ENCODE results near the gene HP.

The HP gene

GRCh38 chr16:72043539-72043938, 10.8 kb upstream of the HP start:
- Histone ChIP-seq H3K9me3 (no peaks in the 10 kb centered on the region), H3K4me3 (ENCODE audit: low read depth in 1 of 2, low read length in 1 of 2) (no peak overlapping the region), H3K4me1 (ENCODE audit: control insufficient read depth in 1 of 2, insufficient read depth in 1 of 2, low read depth in 1 of 2, low read length in 1 of 2) (peaks cover 19% of the 10 kb centered on the region in 2 experiments), H3K36me3 (no peaks in the 10 kb centered on the region), H3K27me3 (no peaks in the 10 kb centered on the region), H3K27ac (no peak overlapping the region)
- TF ChIP-seq, protein P1, sequence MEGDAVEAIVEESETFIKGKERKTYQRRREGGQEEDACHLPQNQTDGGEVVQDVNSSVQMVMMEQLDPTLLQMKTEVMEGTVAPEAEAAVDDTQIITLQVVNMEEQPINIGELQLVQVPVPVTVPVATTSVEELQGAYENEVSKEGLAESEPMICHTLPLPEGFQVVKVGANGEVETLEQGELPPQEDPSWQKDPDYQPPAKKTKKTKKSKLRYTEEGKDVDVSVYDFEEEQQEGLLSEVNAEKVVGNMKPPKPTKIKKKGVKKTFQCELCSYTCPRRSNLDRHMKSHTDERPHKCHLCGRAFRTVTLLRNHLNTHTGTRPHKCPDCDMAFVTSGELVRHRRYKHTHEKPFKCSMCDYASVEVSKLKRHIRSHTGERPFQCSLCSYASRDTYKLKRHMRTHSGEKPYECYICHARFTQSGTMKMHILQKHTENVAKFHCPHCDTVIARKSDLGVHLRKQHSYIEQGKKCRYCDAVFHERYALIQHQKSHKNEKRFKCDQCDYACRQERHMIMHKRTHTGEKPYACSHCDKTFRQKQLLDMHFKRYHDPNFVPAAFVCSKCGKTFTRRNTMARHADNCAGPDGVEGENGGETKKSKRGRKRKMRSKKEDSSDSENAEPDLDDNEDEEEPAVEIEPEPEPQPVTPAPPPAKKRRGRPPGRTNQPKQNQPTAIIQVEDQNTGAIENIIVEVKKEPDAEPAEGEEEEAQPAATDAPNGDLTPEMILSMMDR (IDR thresholded peaks at IDR 0.05), result no peak

- no peak overlapping the region for H3K4me3 ChIP-seq (ENCODE audit: low read depth in 1 of 2, low read length in 1 of 2)
- TF ChIP-seq, protein P1 (IDR thresholded peaks at IDR 0.05), result no peak
- H3K27ac ChIP-seq, result no peak overlapping the region
- no peaks in the 10 kb centered on the region for H3K9me3 ChIP-seq
- H3K4me1 ChIP-seq (ENCODE audit: control insufficient read depth in 1 of 2, insufficient read depth in 1 of 2, low read depth in 1 of 2, low read length in 1 of 2), result peaks cover 25 to 26% of the 10 kb centered on the region in 2 experiments
- H3K36me3 ChIP-seq, result no peaks in the 10 kb centered on the region
- H3K27me3 ChIP-seq, result no peaks in the 10 kb centered on the region
Observed at GRCh38 chr16:72044296-72044695, 10.0 kb upstream of the HP start.

DNA sequence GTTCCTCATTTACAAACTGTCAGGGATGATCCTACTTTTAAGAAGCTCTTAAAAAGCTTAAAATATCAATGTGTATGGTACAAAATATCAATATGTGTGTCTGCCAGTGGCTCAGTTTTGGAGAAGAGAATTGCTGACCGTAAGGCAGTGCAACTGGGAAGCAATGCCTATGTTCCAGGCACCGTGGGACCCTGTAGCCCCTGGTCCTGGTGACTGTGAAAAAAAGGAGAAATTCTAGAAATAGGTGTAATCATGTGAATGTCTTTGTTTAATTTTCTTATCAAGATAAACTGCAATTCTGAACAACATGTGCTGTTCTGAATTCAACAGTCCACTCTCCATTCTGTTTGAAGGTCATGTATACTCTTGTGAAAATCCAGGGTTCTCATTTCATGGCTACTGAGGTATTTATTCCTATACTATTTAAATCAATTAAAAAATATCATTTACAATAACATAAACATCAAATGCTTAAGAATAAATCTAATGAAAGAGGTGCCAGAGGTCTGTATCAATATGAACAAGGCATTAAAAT, 9.4 kb upstream of the HP start:
- H3K9me3 ChIP-seq, result no peaks in the 10 kb centered on the region
- TF ChIP-seq, protein P1 (IDR thresholded peaks at IDR 0.05), result no peak
- peaks cover 30 to 31% of the 10 kb centered on the region in 2 experiments for H3K4me1 ChIP-seq (ENCODE audit: control insufficient read depth in 1 of 2, insufficient read depth in 1 of 2, low read depth in 1 of 2, low read length in 1 of 2)
- no peaks in the 10 kb centered on the region for H3K36me3 ChIP-seq
- H3K27ac ChIP-seq, result no peak overlapping the region
- H3K27me3 ChIP-seq, result no peaks in the 10 kb centered on the region
- H3K4me3 ChIP-seq (ENCODE audit: low read depth in 1 of 2, low read length in 1 of 2), result no peak overlapping the region

DNA sequence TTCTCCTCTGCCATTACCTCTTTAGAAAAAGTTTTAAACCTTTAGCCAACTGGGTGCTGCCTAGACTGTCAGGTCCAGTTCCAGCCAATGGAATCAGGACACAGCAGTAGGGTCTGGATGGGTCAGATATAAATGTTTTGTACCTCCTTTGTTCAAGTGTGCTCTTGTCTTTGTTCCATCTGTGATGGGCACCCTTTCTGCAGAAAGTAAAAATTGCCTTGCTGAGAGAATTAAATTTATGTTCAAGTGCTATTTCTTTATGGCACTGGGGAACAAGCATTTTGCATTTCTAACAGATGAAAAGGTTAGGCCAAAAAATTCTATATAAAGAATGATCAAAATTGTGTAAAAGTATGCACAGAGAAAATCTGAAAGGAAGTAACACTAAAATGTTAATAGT, 5.2 kb upstream of the HP start:
- Histone ChIP-seq H3K27me3 (no peaks in the 10 kb centered on the region), H3K4me1 (ENCODE audit: control insufficient read depth in 1 of 2, insufficient read depth in 1 of 2, low read depth in 1 of 2, low read length in 1 of 2) (peaks cover 54 to 56% of the 10 kb centered on the region in 2 experiments)

DNA sequence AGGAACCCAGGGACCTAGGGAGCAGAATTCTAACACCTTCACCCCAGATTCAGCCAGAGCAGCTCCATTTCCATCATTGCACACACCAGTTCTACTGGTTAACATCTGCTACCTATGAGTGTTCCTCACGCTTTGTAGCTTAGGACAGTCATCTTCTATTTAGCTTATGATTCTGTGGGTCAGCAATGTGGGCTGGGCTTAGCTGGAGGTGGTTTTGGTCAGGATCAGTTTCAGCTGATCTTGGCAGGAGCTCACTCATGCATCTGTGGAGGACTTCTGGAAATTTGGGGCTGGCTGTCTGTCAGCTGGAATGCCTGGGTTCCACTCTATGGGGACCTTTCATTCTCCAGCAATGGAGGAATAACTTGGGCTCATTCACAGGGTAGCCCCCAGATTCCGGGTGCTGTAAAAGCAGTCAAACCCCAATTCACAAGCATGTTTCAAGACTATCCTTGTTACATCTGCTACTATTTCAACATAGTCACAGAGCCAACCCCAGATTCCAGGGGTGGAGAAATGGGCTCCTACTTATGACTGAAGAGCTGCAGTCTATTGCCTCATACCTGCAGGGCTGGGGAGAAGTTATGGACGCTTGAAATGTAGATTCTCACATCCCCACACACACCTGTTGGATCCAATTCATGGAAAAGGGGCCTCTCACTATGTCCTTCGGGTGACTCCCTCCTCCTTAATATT, 3.4 kb upstream of the HP start:
- peaks cover 72 to 74% of the 10 kb centered on the region in 2 experiments for H3K4me1 ChIP-seq (ENCODE audit: control insufficient read depth in 1 of 2, insufficient read depth in 1 of 2, low read depth in 1 of 2, low read length in 1 of 2)
- peak overlapping the region; percentile 78 for H3K27ac ChIP-seq
- peak overlapping the region in 1 of 2 experiments; percentile 39 for H3K4me3 ChIP-seq (ENCODE audit: low read depth in 1 of 2, low read length in 1 of 2)
- TF ChIP-seq, protein P1 (IDR thresholded peaks at IDR 0.05), result no peak
- H3K9me3 ChIP-seq, result no peaks in the 10 kb centered on the region
- no peaks in the 10 kb centered on the region for H3K27me3 ChIP-seq
- no peaks in the 10 kb centered on the region for H3K36me3 ChIP-seq

More for the DNA sequence above, 5.2 kb upstream of the HP start:
- Histone ChIP-seq H3K27ac (peak overlapping the region; percentile 78), H3K4me3 (ENCODE audit: low read depth in 1 of 2, low read length in 1 of 2) (no peak overlapping the region), H3K9me3 (no peaks in the 10 kb centered on the region), H3K36me3 (no peaks in the 10 kb centered on the region)
- TF ChIP-seq, protein P1 (IDR thresholded peaks at IDR 0.05), result no peak
